H9 (cell line): Measurements from ENCODE around the gene UVRAG. TPM values are rescaled to one million over a fixed set of nuclear protein-coding genes. Genes with fewer than 3 reads are reported as not detected.

Experiments used
- DNase-seq: peaks from one replicate; pipeline ENCODE4 v3.0.0-alpha.2; 2017
- H2AFZ ChIP-seq: one replicate; pipeline ENCODE4 v1.6.1; 2013; ENCODE audit warnings: mild to moderate bottlenecking, low read length, control low read depth, moderate library complexity
- H2AK5ac ChIP-seq: 2 replicates; pipeline ENCODE4 v1.6.1; 2013; ENCODE audit warnings: low read length, control low read depth, mixed read lengths; ENCODE audit not compliant: insufficient read length
- H2BK120ac ChIP-seq: one replicate; pipeline ENCODE4 v1.6.1; 2013; ENCODE audit warnings: low read depth, mild to moderate bottlenecking, low read length, control low read depth, inconsistent platforms; ENCODE audit not compliant: poor library complexity, severe bottlenecking
- H2BK12ac ChIP-seq: 2 replicates; pipeline ENCODE4 v1.6.1; 2013; ENCODE audit warnings: low read length, control low read depth, mixed read lengths, low read depth; ENCODE audit not compliant: insufficient read length
- H2BK15ac ChIP-seq: 2 replicates; pipeline ENCODE4 v1.6.1; 2013; ENCODE audit warnings: low read depth, low read length, control low read depth
- H2BK20ac ChIP-seq: one replicate; pipeline ENCODE4 v1.6.1; 2013; ENCODE audit warnings: low read depth, mild to moderate bottlenecking, low read length, control low read depth, inconsistent platforms; ENCODE audit not compliant: poor library complexity, severe bottlenecking
- H2BK5ac ChIP-seq: 2 replicates; pipeline ENCODE4 v1.6.1; 2013; ENCODE audit warnings: low read length, control low read depth, mixed read lengths; ENCODE audit not compliant: insufficient read length
- H3K14ac ChIP-seq: 2 replicates; pipeline ENCODE4 v1.6.1; 2013; ENCODE audit warnings: low read length, control low read depth; ENCODE audit not compliant: insufficient read depth
- H3K18ac ChIP-seq: 2 replicates; pipeline ENCODE4 v1.6.1; 2013; ENCODE audit warnings: low read depth, mild to moderate bottlenecking, mixed read lengths, low read length, control low read depth; ENCODE audit not compliant: insufficient read length
- H3K23ac ChIP-seq: 2 replicates; pipeline ENCODE4 v1.6.1; 2013; ENCODE audit warnings: low read length, control low read depth, mixed read lengths, low read depth; ENCODE audit not compliant: insufficient read length
- H3K23me2 ChIP-seq: 2 replicates; pipeline ENCODE4 v1.6.1; 2013; ENCODE audit warnings: low read depth, mild to moderate bottlenecking, mixed read lengths, low read length, control low read depth; ENCODE audit not compliant: insufficient read length, poor library complexity, severe bottlenecking
- H3K27ac ChIP-seq: 2 replicates; pipeline ENCODE4 v1.5.1; 2013; ENCODE audit warnings: low read length, control low read depth, mixed read lengths, low read depth; ENCODE audit not compliant: insufficient read length
- H3K27me3 ChIP-seq: 2 replicates; pipeline ENCODE4 v1.6.1; 2013; ENCODE audit warnings: low read length, control low read depth, inconsistent platforms; ENCODE audit not compliant: insufficient read depth
- H3K4ac ChIP-seq: 2 replicates; pipeline ENCODE4 v1.6.1; 2013; ENCODE audit warnings: low read depth, mild to moderate bottlenecking, control low read depth, inconsistent platforms, low read length, moderate library complexity
- H3K4me1 ChIP-seq: 2 replicates; pipeline ENCODE4 v1.6.1; 2013; ENCODE audit warnings: low read length, control low read depth, inconsistent platforms; ENCODE audit not compliant: insufficient read depth
- H3K4me2 ChIP-seq: 2 replicates; pipeline ENCODE4 v1.6.1; 2013; ENCODE audit warnings: low read length, control low read depth, mixed read lengths; ENCODE audit not compliant: insufficient read length, insufficient read depth
- H3K56ac ChIP-seq: 2 replicates; pipeline ENCODE4 v1.6.1; 2013; ENCODE audit warnings: low read depth, mild to moderate bottlenecking, mixed read lengths, low read length, control low read depth; ENCODE audit not compliant: insufficient read length
- H3K79me1 ChIP-seq: 2 replicates; pipeline ENCODE4 v1.6.1; 2013; ENCODE audit warnings: low read depth, mild to moderate bottlenecking, moderate library complexity, low read length, control low read depth, inconsistent platforms; ENCODE audit not compliant: insufficient read depth, poor library complexity, severe bottlenecking
- H3K79me2 ChIP-seq: 2 replicates; pipeline ENCODE4 v1.6.1; 2013; ENCODE audit warnings: low read length, control low read depth, inconsistent platforms; ENCODE audit not compliant: insufficient read depth
- H3K9ac ChIP-seq: 2 replicates; pipeline ENCODE4 v1.6.1; 2013; ENCODE audit warnings: low read length, control low read depth, mixed read lengths; ENCODE audit not compliant: insufficient read length; ENCODE audit errors: extremely low read depth
- H3K9me3 ChIP-seq: one replicate; pipeline ENCODE4 v1.6.1; 2013; ENCODE audit warnings: low read depth, low read length, inconsistent platforms; ENCODE audit not compliant: control insufficient read depth
- H3T11ph ChIP-seq: one replicate; pipeline ENCODE4 v1.6.1; 2013; ENCODE audit warnings: mild to moderate bottlenecking, low read length, control low read depth, inconsistent platforms
- H4K20me1 ChIP-seq: one replicate; pipeline ENCODE4 v1.6.1; 2013; ENCODE audit not compliant: control insufficient read depth, insufficient read length, insufficient read depth
- H4K5ac ChIP-seq: 2 replicates; pipeline ENCODE4 v1.6.1; 2013; ENCODE audit warnings: low read depth, mild to moderate bottlenecking, mixed read lengths, low read length, control low read depth; ENCODE audit not compliant: insufficient read length
- H4K8ac ChIP-seq: replicated peaks from 2 replicates; pipeline ENCODE4 v1.6.1; 2013; ENCODE audit warnings: low read length, control low read depth, mixed read lengths, low read depth; ENCODE audit not compliant: insufficient read length
- H4K91ac ChIP-seq: 2 replicates; pipeline ENCODE4 v1.6.1; 2013; ENCODE audit warnings: low read depth, mild to moderate bottlenecking, moderate library complexity, mixed read lengths, low read length, control low read depth; ENCODE audit not compliant: insufficient read length
- H3K27ac Mint-ChIP-seq, 3 experiments: 2 replicates in 2 of 3; 3 replicates in 1 of 3; pipeline ENCODE4 v1.8.0; 2020 to 2021; ENCODE audit warnings: mixed read lengths in 3 of 3, mild to moderate bottlenecking in 1 of 3, moderate library complexity in 1 of 3
- H3K27me3 Mint-ChIP-seq: 2 replicates; pipeline ENCODE4 v1.8.0; 2021; ENCODE audit warnings: low read depth, mild to moderate bottlenecking, moderate library complexity, mixed read lengths
- H3K36me3 Mint-ChIP-seq, 3 experiments: 2 replicates in 2 of 3; 3 replicates in 1 of 3; pipeline ENCODE4 v1.8.0; 2020 to 2021; ENCODE audit warnings: low read depth in 3 of 3, mixed read lengths in 3 of 3; ENCODE audit not compliant: insufficient read depth in 1 of 3
- H3K4me1 Mint-ChIP-seq, 2 experiments: 2 replicates each; pipeline ENCODE4 v1.8.0; 2020; ENCODE audit warnings: mixed read lengths in 2 of 2
- H3K4me3 Mint-ChIP-seq, 2 experiments: 2 replicates in 1 of 2; 3 replicates in 1 of 2; pipeline ENCODE4 v1.8.0; 2020 to 2021; ENCODE audit warnings: mild to moderate bottlenecking in 2 of 2, mixed read lengths in 2 of 2, moderate library complexity in 1 of 2
- H3K9me3 Mint-ChIP-seq, 2 experiments: 2 replicates in 1 of 2; 3 replicates in 1 of 2; pipeline ENCODE4 v1.8.0; 2020; ENCODE audit warnings: mild to moderate bottlenecking in 2 of 2, mixed read lengths in 2 of 2, moderate library complexity in 1 of 2
- CTCF ChIP-seq: fragments of 200-600 bp; sonication (generic); conservative IDR thresholded peaks from 3 replicates; pipeline ENCODE4 v1.8.0; 2021; ENCODE audit warnings: antibody characterized with exemption, mild to moderate bottlenecking
- WGBS: extraction: QIAGEN DNeasy Blood & Tissue Kit; methylation state at CpG from one replicate; pipeline ENCODE4 v1.1.7; 2013; ENCODE audit warnings: missing lambda C conversion rate, low lambda C conversion rate, mixed read lengths; ENCODE audit not compliant: insufficient read length; ENCODE audit errors: extremely low coverage; 5-methylcytosine and 5-hydroxymethylcytosine counted together
- total RNA-seq: library from RNA; stranded (reverse); gene quantifications from 2 replicates; pipeline ENCODE4 v1.2.1, GENCODE V29; 2021

UVRAG gene
- total RNA-seq, 1 experiment from 2014 or later: 18.5 TPM

GRCh38 chr11:75939992-75940391, 125.0 kb downstream of the UVRAG start:
- Histone ChIP-seq H3K23ac (no peak overlapping the region), H3K4me1 (no peaks in the 10 kb centered on the region), H3K14ac (no peak overlapping the region), H3K4ac (no peak overlapping the region), H3K79me2 (no peaks in the 10 kb centered on the region), H2BK120ac (no peak overlapping the region), H3K4me2 (no peak overlapping the region), H3K56ac (no peak overlapping the region), H2BK20ac (no peak overlapping the region), H3T11ph (no peak overlapping the region), H3K18ac (no peak overlapping the region), H4K8ac (no peak overlapping the region), H2BK5ac (no peak overlapping the region), H3K9me3 (no peaks in the 10 kb centered on the region), H4K91ac (no peak overlapping the region), H3K23me2 (no peaks in the 10 kb centered on the region), H3K27me3 (no peaks in the 10 kb centered on the region), H3K79me1 (no peaks in the 10 kb centered on the region), H4K5ac (no peak overlapping the region), H3K9ac (no peak overlapping the region), H2AK5ac (no peak overlapping the region), H2AFZ (no peak overlapping the region), H2BK12ac (no peak overlapping the region), H4K20me1 (no peaks in the 10 kb centered on the region), H2BK15ac (no peak overlapping the region), H3K27ac (no peak overlapping the region)
- no peaks in the 10 kb centered on the region for H3K36me3 Mint-ChIP-seq
- H3K9me3 Mint-ChIP-seq: no peaks in the 10 kb centered on the region
- no peak for TF ChIP-seq CTCF
- DNase-seq: no peak
- H3K27ac Mint-ChIP-seq: no peak overlapping the region
- no CpG with 5 or more reads among the region's 1 CpG for WGBS
- no peak overlapping the region for H3K4me3 Mint-ChIP-seq
- H3K27me3 Mint-ChIP-seq: no peaks in the 10 kb centered on the region
- peaks cover 0 to 5% of the 10 kb centered on the region in 2 experiments; a peak in 1 of 4 replicates for H3K4me1 Mint-ChIP-seq
